T-helper 1 cell (primary cell): ENCODE results near the gene MAPKAP1.
"Not testable (repeated sequence)": the region's sequence is repeated elsewhere in the genome, so short reads cannot be mapped to it uniquely, and the experiment has no call there.

Experiments
- DNase-seq, 5 donors: peaks; one replicate each; pipeline ENCODE4 v3.0.0-alpha.2; 2012 to 2020

The MAPKAP1 gene

DNA sequence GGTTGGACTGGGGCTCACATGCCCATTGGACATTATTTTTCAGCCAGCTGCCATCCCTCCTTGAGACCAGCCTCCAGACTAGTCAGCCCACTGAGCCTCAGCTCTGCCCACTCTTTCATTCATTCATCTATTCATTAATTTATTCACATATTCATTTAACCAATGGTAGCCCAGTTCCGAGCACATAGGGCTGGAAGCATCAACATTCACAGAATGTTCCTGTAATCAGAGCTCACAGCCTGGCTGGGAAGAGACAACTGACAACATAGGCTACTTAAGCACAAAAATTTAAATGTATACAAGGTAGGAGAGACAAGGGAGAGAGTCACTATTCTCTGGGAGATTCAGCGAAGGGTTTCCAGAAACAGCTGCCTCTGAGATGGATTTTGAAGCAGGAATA lies 23.2 kb upstream of the MAPKAP1 start:
- DNase-seq: no peak

DNA sequence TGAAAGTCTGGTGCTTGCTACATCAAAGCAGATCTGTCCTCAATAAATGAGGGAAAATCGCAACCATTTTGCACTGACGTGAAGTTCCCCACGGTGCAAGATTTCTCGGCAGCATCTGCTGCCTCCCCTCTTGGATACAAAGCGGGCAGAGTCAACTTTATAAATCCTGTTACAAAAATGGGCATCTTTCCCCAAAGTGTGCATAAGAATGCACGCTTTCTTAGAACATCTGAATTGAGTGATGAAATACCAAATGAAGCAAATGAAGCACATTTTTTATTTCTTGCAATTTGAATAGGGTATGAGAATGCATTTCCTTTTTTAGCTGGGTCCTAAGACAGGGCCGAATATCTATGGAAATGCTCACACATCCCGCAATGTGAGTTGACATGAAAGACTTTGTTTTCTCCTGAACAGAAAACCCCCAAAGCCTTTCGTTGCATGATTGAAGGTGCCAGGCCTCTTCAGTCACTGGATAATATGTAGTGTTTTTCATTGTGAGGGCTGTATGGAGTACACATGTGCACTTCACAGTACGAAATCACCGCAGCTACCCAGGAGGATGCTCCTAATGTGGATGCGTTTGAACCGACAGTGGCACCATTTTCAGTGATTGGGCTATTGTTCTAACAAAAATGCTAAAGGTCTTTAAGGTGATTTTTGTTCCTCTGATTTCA lies 19.6 kb upstream of the MAPKAP1 start:
- DNase-seq: no peak

DNA sequence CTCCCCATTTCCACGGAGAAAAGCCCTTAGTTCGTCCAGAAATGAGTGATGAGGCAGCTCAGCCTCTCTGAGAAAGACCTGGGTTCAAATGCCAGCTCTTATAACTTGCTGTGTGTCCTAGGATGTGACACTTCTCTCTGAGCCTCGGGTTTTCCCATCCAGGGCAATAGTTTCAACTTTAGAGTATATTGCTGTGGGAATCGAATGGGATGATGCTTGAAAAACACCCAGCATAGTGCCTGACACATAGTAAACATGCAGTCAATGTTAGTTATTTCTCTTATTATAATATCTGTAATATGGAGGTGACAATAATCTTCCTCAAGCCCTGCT lies 430 bp upstream of the MAPKAP1 start:
- DNase-seq: no peak

DNA sequence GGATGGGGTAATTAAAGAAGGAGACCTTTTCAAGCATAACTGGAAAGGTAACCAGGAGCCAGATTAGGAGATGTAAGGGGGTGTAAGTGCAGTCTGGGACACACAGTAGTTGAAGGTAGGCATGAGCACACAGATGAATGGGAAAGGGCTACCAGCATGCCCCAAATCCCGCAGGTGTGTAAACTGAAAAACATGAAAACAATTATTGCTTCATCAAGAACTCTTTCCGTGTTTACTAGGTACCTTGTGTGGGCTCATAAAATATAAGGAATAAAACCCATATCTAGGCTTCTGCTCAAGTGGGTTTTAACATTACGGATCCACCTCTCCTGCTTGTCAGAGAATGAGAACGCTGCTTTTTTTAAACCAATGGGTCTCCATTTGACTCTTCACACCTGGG lies 1.1 kb downstream of the MAPKAP1 start:
- DNase-seq: no peak

DNA sequence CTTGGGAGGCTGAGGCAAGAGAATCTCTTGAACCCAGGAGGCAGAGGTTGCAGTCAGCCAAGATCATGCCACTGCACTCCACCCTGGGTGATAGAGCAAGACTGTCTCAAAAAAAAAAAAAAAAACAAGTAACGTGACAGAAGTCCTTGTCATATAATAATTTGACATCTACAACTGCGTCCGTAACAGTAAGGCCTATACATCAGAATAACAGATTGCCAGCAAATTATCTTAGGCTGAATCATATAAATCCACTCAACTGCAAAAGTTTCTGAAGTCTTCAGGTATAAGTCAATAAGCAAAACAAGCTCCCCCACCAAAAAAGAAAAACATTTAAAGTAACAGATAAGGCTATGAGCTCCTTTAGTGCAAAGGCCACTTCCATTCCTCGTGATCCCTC lies 3.3 kb downstream of the MAPKAP1 start:
- DNase-seq: no peak

DNA sequence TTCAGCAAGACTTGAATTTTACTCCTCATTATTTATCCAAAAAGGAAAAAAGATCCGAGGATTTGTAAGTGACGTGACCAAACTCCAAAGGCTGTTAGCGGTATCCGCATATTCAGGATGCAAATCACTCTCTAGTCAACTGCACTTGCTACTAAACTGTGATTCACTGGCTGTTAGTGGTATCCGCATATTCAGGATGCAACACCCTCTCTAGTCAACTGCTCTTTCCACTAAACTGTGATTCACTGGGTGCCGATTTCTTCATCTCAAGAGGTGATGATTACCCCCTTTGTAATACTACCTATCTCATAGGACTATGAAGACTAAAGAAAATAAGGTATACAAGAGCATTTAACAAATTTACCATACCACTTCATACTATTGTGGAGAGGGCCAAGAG lies 5.7 kb downstream of the MAPKAP1 start:
- DNase-seq: peak in 1 of 5 donors; percentile 29

DNA sequence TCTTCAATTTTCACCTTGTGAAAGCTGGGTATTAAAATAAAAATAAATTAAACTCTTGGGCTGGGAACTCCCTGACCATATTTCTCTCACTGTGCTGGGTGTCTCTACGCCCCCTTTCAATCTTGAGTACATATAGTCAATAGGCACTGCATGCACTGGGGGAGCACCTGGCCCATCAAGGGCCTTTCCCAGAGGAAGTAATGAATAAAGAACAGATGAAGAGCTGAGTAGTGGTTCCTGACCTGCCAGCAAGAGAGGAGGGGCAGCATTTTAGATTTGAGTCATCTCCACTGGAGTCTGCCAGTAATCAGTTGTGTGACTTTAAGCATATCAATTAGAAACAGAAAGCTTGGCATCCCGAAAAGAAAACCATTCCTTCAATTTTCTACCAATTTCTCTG lies 6.2 kb downstream of the MAPKAP1 start:
- DNase-seq: peak in 1 of 5 donors; percentile 30

DNA sequence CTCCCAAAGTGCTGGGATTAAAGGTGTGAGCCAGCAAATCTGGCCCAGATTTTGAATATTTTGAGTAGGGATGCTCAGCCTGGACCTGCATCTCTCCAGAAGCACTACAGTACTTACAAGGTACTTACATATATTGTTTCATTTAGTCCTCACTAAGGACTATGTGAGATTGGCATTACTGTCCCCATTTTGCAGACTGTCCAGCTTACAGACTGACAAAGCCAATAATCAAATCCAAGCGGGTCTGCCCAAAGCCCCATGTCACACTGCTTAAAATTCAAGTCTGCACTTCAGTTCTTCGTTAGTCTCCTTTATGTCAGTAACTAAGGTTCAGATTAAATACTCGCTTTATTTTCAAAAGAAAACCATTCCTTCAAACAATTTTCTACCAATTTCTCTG lies 7.1 kb downstream of the MAPKAP1 start:
- no peak for DNase-seq

DNA sequence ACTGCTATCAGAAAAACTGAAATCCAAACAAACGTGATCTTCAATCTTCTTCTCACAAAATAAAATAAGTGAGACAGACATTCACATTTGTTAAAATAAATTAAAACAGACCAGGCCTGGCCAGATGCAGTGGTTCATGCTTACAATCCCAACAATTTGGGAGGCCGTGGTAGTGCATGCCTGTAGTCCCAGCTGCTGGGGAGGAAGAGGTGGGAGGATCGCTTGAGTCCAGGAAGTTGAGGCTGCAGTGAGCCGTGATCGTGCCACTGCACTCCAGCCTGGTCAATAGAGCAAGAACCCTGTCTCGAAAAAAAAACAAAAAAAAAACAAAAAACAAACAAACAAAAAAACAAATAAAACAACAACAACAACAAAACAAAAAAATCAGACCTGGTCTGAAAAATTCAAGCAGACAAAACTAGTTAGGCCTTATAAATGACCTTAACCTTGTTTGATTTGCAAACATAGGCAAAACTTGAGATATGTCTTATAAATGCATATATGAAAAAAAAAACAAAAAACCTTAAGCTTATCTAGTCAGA lies 10.8 kb downstream of the MAPKAP1 start:
- DNase-seq: no peak

DNA sequence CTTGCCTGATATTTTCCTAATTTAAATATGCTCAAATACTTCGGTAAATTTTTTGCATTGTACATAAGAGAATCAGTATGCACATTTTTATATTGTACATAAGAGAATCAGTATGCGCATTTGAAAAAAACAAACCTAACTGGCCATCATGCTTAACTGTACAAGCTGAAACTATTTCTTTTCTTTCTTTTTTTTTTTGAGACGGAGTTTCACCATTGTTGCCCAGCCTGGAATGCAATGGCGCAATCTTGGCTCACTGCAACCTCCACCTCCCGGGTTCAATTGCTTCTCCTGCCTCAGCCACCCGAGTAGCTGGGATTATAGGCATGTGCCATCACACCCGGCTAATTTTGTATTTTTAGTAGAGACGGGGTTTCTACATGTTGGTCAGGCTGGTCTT lies 11.5 kb downstream of the MAPKAP1 start:
- DNase-seq: not testable (repeated sequence)

DNA sequence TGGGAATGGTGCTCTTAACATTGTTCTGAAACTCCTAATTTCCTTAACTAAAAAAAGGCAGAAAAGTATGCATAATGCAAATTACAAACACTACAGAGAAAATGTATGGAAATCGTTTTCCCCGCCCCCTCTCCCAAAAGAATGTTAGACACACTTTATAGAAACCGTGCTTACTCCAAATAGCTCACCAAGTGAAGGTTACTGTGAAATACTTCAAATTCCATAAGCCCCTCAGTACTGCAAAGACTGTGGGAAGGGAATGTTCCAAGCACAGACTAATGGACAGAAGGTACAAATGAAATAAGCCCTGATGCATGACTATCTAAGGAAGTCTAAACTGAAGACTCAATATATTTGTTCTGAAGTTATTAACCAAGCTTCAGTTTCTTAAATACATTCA lies 12.5 kb downstream of the MAPKAP1 start:
- no peak for DNase-seq

DNA sequence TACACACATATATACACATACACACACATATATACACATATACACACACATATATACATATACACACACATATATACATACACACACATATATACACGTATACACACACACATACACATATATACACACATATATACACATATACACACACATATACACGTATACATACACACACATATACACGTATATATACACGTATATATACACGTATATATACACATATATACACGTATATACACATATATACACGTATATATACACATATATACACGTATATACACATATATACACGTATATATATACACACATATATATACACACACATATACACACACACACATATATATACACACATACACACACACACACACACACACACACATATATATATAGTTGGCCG lies 13.5 kb downstream of the MAPKAP1 start:
- DNase-seq: not testable (repeated sequence)

DNA sequence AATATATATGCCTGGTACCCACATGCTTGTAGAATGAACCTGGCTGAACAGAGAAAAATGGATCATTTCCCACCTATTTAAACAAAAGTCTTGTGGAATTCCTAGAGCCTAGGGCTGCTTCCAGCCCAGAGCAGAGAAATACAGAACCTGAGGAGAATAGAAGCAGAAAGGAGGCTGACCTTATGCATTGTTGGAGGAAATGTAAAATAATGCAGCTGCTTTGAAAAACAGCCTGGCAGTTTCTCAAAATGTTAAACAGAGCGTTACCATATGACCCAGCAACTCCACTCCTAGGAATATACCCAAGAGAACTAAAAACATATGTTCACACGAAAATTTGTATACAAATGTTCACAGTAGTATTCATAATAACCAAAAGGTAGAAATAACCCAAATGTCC lies 15.1 kb downstream of the MAPKAP1 start:
- no peak for DNase-seq

DNA sequence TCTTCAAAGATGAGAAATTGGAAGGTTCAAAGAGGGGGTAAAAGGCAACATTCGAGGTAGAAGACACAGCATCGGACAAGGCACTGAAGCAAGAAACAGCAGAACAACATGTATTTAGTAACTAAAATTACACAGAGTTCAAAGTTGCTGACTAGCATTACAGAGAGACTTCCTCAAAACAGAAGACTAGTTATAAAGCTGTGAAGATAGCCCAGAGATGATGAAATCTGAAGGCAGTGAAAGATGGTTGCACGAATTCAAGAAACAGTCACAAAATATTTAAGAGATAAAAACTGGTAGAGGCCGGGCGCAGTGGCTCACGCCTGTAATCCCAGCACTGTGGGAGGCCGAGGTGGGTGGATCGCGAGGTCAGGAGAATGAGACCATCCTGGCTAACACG lies 16.3 kb downstream of the MAPKAP1 start:
- DNase-seq: no peak

DNA sequence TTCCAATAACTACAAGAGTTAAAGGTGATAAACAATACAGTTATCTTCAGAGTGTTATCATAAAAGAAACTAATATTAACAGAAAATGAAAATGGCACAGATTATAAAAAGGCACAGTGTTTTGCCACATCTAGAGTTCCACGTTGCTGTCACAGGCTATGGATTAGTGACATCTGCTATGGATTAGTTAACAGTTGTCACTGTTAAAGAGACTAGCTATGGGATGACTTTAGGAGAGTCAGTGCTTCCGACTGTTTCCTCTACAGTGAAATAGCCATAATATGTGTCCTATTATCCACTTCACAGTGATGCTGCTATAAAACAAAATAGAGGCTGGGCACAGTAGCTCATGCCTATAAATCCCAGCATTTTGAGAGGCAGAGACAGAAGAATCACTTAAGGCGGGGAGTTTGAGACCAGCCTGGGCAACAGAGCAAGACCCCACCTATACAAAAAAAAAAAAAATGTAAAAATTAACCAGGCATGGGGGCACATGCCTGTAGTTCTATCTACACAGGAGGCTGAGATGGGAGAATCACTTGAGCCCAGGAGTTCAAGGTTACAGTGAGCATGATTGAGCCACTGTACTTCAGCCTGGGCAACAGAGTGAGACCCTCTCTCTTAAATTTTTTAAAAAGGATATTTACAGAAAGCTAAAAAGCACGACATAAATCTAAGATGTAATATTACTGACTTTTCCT lies 19.7 kb downstream of the MAPKAP1 start:
- no peak for DNase-seq

DNA sequence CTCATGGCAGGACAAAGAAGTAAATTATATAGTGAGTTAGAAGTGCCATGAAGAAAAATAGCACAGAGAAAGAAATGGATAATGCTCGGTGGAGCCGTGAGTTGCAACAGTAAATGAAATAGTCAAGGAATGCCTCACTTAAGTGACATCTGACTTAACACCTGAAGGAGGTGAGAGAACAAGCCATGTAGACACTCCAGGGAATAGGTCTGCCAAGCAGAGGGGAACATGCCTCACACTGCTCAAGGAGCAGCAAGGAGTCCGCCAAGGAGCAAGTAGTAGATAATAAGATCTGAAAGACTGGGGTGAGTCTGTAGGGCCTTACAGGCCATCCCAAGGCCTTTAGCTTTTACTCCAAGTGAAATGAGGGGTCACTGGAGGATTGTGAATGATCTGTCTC lies 21.8 kb downstream of the MAPKAP1 start:
- DNase-seq: no peak

DNA sequence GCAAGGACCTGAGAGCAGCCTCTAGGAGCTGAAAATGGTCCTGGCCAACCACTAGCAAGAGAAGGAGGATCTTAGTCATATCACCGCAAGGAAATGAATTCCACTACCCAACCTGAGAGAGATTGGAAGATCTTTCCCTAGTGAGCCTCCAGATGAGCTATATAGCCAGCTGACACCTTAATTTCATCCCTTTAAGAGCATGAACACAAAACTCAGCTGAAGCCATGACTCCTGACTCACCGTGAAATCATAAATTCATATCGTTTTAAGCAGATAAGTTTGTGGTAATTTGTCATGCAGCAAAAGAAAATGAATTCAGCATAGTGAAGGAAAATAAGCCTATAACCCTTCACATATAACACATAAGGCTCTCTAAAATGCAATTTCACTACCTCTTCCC lies 23.5 kb downstream of the MAPKAP1 start:
- no peak for DNase-seq

DNA sequence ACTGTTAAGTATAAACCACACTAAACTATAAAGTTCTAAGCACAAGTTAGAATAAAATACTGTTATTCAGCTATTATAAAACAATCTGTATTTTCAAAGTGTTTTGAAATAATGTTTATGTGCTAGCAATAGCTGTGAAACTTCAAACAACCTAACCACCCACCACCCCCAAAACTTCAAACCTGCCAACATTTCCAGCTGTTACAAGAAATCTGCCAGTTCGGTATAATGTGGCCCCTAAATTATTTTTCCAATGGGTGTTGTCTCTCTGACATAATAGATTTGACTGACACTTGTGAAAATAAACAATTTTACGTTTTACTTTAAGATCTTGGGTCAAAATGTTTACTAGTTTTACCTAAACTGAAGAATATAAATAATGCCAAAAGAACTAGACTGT lies 24.7 kb downstream of the MAPKAP1 start:
- DNase-seq: no peak

DNA sequence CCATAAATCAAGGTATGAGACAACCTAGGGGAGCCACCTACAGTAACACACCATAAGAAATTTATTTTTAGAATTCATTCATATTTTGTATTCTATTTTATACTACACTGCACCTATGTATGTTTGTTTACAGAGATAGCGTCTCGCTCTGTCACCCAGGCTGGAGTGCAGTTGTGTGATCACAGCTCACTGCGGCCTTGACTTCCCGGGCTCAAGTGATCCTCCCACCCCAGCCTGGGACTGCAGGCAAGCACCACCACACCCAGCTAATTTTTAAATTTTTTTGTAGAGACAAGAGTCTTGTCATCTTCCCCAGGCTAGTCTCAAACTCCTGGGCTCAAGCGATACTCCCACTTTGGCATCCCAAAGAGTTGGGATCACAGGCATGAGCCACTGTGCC lies 25.4 kb downstream of the MAPKAP1 start:
- DNase-seq: no peak

DNA sequence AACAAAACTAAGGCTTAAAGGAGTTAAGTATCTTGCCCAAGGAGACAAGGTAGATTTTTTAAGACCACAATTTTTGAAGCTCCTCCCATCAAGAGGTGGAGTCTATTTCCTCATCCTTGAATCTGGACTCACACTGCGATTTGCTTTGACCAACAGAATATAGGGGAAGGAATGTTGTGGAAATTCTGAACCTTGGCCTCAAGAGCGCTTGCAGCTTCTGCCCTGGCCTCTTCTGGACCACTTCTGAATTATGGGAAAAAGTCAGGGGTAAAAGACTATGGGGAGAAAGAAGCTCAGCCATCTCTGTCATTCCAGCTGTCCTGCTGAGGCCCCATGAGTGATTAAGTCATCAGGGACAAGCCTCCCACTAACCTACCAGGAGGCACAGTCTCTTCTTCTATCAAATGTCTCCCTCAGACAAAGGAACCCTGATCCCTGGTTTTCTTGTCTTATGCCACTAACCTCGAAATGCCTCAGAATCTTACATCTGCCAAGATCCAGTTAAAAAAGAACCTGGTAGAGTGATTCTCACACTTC lies 25.9 kb downstream of the MAPKAP1 start:
- DNase-seq: no peak

DNA sequence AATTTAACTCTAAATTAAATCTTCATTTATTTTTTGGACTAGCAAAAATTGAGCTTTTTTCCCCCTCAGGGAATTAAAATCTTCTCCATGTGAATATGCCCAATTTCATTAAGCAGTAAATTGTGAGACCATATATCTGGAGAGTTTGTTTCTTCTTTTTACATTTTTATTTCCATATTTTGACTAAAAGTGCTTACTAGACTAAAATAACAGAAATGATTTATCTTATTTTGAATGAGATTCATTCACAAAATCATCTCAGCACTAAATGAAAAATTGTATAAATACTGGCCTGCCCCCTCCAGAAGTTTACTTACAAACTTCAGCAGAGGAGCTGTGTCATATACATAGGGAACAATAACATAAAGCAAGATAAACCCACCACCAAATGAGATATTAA lies 26.6 kb downstream of the MAPKAP1 start:
- no peak for DNase-seq

DNA sequence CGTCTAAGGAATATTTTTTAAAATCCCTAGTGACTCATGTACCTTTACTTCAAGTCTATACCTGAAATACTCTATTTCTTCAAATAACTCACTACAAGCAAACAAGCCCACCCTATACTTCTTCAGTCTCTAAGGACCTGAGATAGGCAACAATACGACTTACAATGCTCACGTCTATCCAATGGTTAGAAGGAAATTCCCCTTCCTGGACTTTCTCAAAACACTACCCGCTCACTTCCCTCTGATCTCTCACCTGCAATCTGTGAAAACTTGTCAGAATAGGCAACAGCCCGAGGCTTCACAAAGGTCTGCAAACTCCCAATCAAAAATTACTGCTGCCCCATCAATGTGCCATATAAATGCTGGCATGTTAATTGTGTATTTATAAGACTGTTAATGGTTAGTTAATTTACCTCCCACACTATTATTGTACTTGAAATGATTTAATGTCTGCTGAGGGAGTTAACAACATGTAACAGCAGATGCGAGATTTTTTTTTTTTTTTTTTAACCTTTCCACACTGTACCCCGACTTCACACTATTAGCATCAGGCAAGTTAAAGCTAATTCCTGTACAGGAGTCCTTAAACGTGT lies 27.3 kb downstream of the MAPKAP1 start:
- DNase-seq: no peak

DNA sequence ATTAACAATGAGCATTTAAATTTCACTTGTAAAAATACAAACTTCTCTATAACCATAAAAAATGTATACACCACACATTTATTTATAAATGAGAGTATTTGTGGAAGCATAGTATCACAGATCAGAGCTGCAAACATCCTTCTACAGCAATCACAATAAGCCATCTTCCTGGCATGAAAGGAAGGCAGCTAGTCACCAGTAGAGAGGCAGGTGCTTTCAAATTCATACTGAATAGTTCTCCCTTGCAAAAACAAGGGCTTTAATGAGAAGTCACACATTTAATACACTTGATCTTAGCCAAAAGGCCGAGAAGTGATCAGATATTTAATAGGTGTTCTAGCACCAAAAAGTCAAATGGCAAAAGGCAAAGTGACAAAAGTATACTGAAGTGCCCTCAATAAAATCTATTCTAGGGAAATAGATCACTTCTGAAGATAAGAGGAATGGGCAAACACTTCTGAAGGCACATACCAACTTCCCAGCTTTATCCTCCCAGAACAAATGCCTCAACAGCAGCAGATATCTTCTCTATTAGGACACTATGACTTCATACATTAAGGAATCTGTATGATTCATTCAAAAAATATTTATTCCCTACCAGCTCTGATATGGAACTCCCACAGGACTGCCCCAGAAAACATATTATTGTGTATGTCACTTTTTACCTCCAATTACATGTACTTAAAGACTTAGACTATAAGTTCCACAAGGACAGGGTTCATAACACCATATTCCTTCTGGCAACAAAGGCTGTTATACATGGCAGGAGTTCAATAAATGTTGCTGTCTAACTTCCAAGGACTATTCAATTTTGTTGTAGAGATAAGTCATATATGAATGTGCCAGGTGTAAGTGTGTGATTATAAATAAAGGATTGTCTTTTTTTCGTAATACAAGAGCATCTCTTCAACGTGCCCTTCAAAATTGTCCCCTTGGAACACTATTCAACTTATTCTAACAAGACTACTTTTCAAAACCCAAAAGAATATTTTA lies 31.7 kb downstream of the MAPKAP1 start:
- no peak for DNase-seq
